Uterus (tissue), 4 donors: ENCODE results near the gene USP34. TPM values are rescaled to one million over a fixed set of nuclear protein-coding genes. Genes with fewer than 3 reads are reported as not detected.
"Not testable (repeated sequence)": the region's sequence is repeated elsewhere in the genome, so short reads cannot be mapped to it uniquely, and the experiment has no call there.

Experiments used
- DNase-seq, 2 donors: peaks; one replicate each; pipeline ENCODE4 v3.0.0-alpha.2; 2019 to 2020
- H3K27ac ChIP-seq, 2 donors: fragments of 200-600 bp; sonication (generic); 1 replicate in 1 of 2; 2 replicates in 1 of 2; pipeline ENCODE4 v1.5.1; 2016 to 2018
- H3K27me3 ChIP-seq, 2 donors: fragments of 200-600 bp; sonication (generic); one replicate each; pipeline ENCODE4 v1.5.1; 2018 to 2019; ENCODE audit warnings: control low read depth in 1 of 2
- H3K36me3 ChIP-seq, 2 donors: fragments of 200-600 bp; sonication (generic); one replicate each; pipeline ENCODE4 v1.5.1; 2019; ENCODE audit warnings: control low read depth in 1 of 2
- H3K4me1 ChIP-seq, 2 donors: fragments of 200-600 bp; sonication (generic); one replicate each; pipeline ENCODE4 v1.5.1; 2018 to 2019; ENCODE audit warnings: control low read depth in 1 of 2
- H3K4me3 ChIP-seq, 2 donors: fragments of 200-600 bp; sonication (generic); 1 replicate in 1 of 2; 2 replicates in 1 of 2; pipeline ENCODE4 v1.5.1; 2018 to 2019; ENCODE audit warnings: mild to moderate bottlenecking in 1 of 2
- H3K9me3 ChIP-seq, 2 donors: fragments of 200-600 bp; sonication (generic); one replicate each; pipeline ENCODE4 v1.5.1; 2019; ENCODE audit warnings: control low read depth in 1 of 2
- CTCF ChIP-seq, 4 experiments: fragments of 200-600 bp in 2 of 4; fragments of 450-650 bp in 2 of 4; sonication (generic) in 2 of 4; IDR thresholded peaks; one replicate each; pipeline ENCODE4 v1.5.1; 2016 to 2019; ENCODE audit warnings: antibody characterized with exemption in 4 of 4, mild to moderate bottlenecking in 2 of 4, moderate library complexity in 1 of 4
- POLR2A ChIP-seq, 2 donors: fragments of 450-650 bp; IDR thresholded peaks; one replicate each; pipeline ENCODE4 v1.6.1; 2016; ENCODE audit warnings: antibody characterized with exemption in 2 of 2, mild to moderate bottlenecking in 1 of 2, moderate library complexity in 1 of 2
- intact Hi-C: fragments of 100-400 bp; cut with DNase I; formaldehyde crosslinking; loops from one replicate; pipeline ENCODE4 v1.15.1; 2023; ENCODE audit warnings: low total_unique reads
- total RNA-seq, 4 donors: library from RNA; depleted of rRNA in 3 of 4; stranded (reverse); fragments of >200 nt in 3 of 4; gene quantifications; one replicate each; pipeline versions ENCODE4 v1.1.0 to v1.2.4, GENCODE V29; 2014 to 2023
- donor health status: DM: yes; HTN: yes; CAD: no.

Gene USP34
- total RNA-seq, 4 donors from 2014 or later = 93.8 to 246 (median 184) TPM

- H3K27me3 ChIP-seq = no peaks in the 10 kb centered on the region
- no peak for DNase-seq
- H3K27ac ChIP-seq = no peak overlapping the region
- TF ChIP-seq CTCF (IDR thresholded peaks at IDR 0.05) (no peak), POLR2A (IDR thresholded peaks at IDR 0.05) (no peak)
- H3K4me3 ChIP-seq = no peak overlapping the region
- no peaks in the 10 kb centered on the region for H3K4me1 ChIP-seq
- intact Hi-C loops = no loop called here
- no peaks in the 10 kb centered on the region for H3K36me3 ChIP-seq
- H3K9me3 ChIP-seq = no peaks in the 10 kb centered on the region
Measured at GRCh38 chr2:61504949-61505348, 34.1 kb upstream of the USP34 start.

GRCh38 chr2:61499060-61499459, 28.2 kb upstream of the USP34 start:
- DNase-seq = no peak
- H3K36me3 ChIP-seq = no peaks in the 10 kb centered on the region

GRCh38 chr2:61493523-61493942, 22.6 kb upstream of the USP34 start:
- intact Hi-C loops = no loop called here

More at GRCh38 chr2:61499060-61499459, 28.2 kb upstream of the USP34 start:
- Histone ChIP-seq H3K27me3 (no peaks in the 10 kb centered on the region), H3K27ac (no peak overlapping the region), H3K9me3 (no peaks in the 10 kb centered on the region), H3K4me1 (no peaks in the 10 kb centered on the region), H3K4me3 (no peak overlapping the region)
- intact Hi-C loops = no loop called here
- TF ChIP-seq CTCF (IDR thresholded peaks at IDR 0.05) (no peak), POLR2A (IDR thresholded peaks at IDR 0.05) (no peak)

GRCh38 chr2:61492476-61492875, 21.6 kb upstream of the USP34 start:
- H3K27ac ChIP-seq = no peak overlapping the region
- no peaks in the 10 kb centered on the region for H3K9me3 ChIP-seq
- H3K27me3 ChIP-seq = no peaks in the 10 kb centered on the region
- no peak for DNase-seq
- no peaks in the 10 kb centered on the region for H3K36me3 ChIP-seq
- no peak overlapping the region for H3K4me3 ChIP-seq
- intact Hi-C loops = no loop called here
- no peaks in the 10 kb centered on the region for H3K4me1 ChIP-seq
- no peak for TF ChIP-seq POLR2A (IDR thresholded peaks at IDR 0.05)
- no peak for TF ChIP-seq CTCF (IDR thresholded peaks at IDR 0.05)

More at GRCh38 chr2:61493523-61493942, 22.6 kb upstream of the USP34 start:
- DNase-seq = no peak
- Histone ChIP-seq H3K36me3 (no peaks in the 10 kb centered on the region), H3K9me3 (no peaks in the 10 kb centered on the region), H3K4me3 (no peak overlapping the region), H3K27me3 (no peaks in the 10 kb centered on the region), H3K4me1 (no peaks in the 10 kb centered on the region), H3K27ac (no peak overlapping the region)
- TF ChIP-seq POLR2A (IDR thresholded peaks at IDR 0.05) = no peak

- H3K27me3 ChIP-seq = no peaks in the 10 kb centered on the region
- no peak overlapping the region for H3K4me3 ChIP-seq
- TF ChIP-seq POLR2A (IDR thresholded peaks at IDR 0.05) (no peak), CTCF (IDR thresholded peaks at IDR 0.05) (no peak)
- intact Hi-C loops = no loop called here
- H3K36me3 ChIP-seq = no peaks in the 10 kb centered on the region
- H3K4me1 ChIP-seq = no peaks in the 10 kb centered on the region
- no peaks in the 10 kb centered on the region for H3K9me3 ChIP-seq
- no peak for DNase-seq
- no peak overlapping the region for H3K27ac ChIP-seq
Measured at GRCh38 chr2:61485281-61485680, 14.4 kb upstream of the USP34 start.

GRCh38 chr2:61478086-61478485, 7.2 kb upstream of the USP34 start:
- H3K9me3 ChIP-seq = no peaks in the 10 kb centered on the region
- no peaks in the 10 kb centered on the region for H3K4me1 ChIP-seq
- intact Hi-C loops = no loop called here
- no peak for DNase-seq
- TF ChIP-seq POLR2A (IDR thresholded peaks at IDR 0.05) = no peak
- TF ChIP-seq CTCF (IDR thresholded peaks at IDR 0.05) = no peak
- H3K27ac ChIP-seq = no peak overlapping the region
- H3K27me3 ChIP-seq = no peaks in the 10 kb centered on the region
- H3K36me3 ChIP-seq = no peaks in the 10 kb centered on the region
- H3K4me3 ChIP-seq = no peak overlapping the region

- H3K4me3 ChIP-seq, DNase-seq, H3K9me3 ChIP-seq, intact Hi-C loops, H3K27me3 ChIP-seq, H3K36me3 ChIP-seq, H3K27ac ChIP-seq, H3K4me1 ChIP-seq: not testable (repeated sequence)
Measured at GRCh38 chr2:61476929-61477589, 6.2 kb upstream of the USP34 start.
